ENCODE measurements around the gene PPP2R2D.
A peak's percentile ranks its signal among the peaks of the same experiment; 100 is the strongest.
"Not testable (repeated sequence)": the region's sequence is repeated elsewhere in the genome, so short reads cannot be mapped to it uniquely, and the experiment has no call there.

Gene PPP2R2D

GRCh38 chr10:131908151-131908550, 7.3 kb downstream of the PPP2R2D start:
- no peak for DNase-seq (ENCODE audit: low read depth)

DNA sequence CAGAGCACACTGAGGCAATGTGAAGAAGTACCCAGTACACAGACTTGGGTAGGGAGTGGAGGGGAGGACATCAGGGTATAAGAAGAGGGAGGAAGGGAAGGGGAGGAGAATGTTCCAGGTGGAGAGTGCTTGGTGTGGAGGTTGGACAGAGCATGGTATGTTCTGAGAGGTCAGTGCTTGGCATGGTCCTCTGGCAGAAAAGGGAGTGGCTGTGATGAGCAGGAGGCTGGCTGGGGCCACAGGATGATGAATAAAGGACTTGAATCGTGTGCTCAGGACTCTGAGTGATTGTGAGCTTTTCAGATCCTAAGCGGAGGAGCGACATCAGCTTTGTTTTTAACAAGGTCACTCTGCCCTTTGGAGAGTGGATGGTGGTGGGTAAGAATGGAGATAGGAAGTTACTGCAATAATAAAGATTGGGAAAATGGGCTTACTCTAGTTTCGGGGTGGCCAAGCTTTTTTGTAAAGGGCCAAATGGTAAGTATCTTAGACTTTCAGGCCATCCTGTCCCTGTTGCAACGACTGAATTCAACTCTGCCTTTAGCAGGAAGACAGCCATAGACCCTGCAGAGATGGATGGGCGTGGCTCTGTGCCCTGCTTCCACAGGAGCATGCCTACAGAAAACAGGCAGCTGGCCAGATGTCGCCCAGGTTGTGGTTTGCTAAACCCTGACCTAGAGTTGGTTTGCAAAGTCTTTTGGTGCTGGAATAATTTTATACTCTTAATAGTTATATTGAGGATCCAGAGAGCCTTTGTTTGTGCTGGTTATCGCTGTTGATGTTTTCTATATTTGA, 8.4 kb downstream of the PPP2R2D start:
- no peak for DNase-seq (ENCODE audit: low read depth)

DNA sequence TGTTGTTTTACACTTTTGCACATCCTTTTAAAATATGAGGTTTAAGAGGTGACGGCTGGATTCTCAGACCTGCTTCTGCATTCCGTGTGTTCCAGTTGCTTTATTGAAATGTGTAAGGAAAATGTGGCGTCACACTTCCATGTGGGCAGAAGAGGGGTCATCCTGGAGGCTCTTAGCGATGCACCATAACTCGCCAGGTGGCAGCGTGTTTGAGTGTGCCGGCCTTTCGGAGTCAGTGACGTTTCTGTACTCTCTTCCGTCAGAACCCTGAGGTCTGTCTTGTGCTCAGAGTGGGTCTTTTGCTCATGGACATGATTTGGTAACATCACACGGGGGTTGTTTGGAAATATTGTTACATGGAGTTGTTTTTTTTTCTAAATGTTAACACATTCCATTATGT, 9.1 kb downstream of the PPP2R2D start:
- DNase-seq (ENCODE audit: low read depth) = no peak

DNA sequence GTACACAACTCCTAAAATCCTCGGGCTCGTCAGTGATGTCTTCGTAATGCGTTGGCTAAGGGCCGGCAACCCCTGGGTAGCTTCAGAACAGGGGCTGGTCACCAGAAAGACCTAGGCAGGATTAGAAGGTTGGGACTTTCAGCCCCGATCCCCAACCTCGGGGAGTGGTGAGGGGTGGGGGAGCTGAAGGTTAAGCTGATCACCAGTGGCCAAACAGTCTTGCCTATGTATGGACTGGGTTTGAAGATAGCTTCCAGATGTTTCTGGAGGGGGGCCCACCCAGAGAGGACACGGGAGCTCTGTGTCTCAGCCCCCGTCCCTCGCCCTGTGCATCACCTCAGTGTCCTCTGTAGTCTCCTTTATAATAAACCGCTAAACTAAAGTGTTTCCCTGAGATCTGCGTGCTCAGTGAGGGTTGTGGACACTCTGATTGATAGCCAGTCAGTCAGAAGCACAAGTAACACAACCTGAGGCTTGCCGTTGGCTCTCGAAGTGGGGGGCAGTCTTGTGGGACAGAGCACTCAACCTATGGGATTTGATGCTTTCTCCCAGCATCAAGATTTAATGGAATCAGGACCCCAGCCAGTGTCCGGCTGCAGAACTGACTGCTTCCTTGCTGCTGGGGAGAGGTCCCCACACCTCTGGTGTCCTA, 10.0 kb downstream of the PPP2R2D start:
- no peak for DNase-seq (ENCODE audit: low read depth)

- no peak for DNase-seq (ENCODE audit: low read depth)
Observed at GRCh38 chr10:131911451-131911850, 10.6 kb downstream of the PPP2R2D start.

DNA sequence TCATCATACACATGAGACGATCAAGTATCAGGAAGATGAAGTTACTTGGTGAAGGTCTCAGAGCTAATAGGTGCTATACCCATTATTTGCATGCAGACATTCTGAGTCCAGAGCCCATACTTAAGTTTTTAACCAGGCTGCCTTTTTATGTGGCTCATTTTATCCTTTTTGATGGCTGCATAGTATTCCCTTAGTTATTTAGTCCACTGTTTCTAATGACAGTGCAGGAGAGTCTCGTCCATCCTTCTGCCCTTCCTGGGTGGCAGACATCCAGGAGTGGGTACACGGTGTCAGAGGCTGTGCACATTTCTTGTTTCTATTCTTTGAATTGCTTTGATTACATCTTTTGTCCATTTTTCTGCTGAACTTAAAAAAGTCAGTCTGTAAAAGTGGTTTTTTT, 11.8 kb downstream of the PPP2R2D start:
- no peak for DNase-seq (ENCODE audit: low read depth)

DNA sequence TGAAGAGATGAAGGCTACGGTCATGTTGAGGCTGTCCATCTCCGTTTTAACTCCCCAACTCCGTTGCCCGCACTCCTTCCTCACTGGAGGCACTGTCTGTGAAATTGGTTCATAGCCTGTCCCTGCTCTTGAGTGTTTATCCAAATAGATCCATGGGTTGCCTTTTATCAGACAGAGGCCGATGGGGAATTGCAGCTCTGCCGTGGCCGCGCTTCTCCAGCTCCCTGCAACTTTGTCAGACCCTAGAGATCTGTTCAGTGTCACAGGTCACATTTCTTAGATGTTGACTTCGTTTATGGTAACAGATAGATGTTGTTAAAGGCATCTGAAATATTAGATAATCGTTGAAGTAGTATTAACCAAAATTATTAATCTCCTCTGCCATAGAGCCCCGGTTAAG, 14.7 kb downstream of the PPP2R2D start:
- no peak for DNase-seq (ENCODE audit: low read depth)

DNA sequence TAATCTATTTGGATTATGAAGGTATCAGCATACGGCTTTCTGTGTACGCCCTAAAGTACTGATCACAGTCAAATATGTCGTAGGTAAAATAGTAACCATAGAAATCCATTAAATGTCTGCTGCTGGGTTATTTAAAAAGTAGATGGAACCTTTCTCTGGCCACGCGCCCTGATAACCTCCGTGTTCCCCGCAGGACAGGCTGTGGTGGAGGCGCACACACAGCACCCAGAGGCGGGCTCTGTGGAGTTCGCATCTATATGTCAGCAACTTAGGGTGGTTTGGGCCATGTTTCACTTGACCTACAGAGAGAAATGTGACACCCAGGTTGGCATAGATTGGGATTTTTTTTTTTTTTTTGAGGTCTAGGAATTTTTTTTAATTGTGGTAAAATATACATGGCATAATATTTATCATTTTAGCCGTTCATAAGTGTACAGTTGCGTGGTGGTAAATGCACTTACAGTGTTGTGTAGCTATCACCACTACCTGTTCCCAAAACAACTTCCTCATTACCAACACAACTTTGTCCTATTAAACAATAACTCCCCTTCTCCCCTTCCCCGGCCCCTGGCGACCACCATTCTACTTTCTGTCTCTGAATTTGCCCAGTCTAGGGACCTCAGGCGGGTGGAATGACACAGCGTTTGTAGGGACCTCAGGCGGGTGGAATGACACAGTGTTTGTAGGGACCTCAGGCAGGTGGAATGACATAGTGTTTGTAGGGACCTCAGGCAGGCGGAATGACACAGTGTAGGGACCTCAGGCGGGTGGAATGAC, 15.4 kb downstream of the PPP2R2D start:
- no peak for DNase-seq (ENCODE audit: low read depth)

GRCh38 chr10:131916767-131917160, 16.0 kb downstream of the PPP2R2D start:
- not testable (repeated sequence) for DNase-seq (ENCODE audit: low read depth)

DNA sequence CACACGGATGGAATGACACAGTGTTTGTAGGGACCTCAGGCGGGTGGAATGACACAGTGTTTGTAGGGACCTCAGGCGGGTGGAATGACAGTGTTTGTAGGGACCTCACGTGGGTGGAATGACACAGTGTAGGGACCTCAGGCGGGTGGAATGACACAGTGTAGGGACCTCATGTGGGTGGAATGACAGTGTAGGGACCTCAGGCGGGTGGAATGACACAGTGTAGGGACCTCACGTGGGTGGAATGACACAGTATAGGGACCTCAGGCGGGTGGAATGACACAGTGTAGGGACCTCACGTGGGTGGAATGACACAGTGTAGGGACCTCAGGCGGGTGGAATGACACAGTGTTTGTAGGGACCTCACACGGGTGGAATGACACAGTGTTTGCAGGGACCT, 16.7 kb downstream of the PPP2R2D start:
- not testable (repeated sequence) for DNase-seq (ENCODE audit: low read depth)

DNA sequence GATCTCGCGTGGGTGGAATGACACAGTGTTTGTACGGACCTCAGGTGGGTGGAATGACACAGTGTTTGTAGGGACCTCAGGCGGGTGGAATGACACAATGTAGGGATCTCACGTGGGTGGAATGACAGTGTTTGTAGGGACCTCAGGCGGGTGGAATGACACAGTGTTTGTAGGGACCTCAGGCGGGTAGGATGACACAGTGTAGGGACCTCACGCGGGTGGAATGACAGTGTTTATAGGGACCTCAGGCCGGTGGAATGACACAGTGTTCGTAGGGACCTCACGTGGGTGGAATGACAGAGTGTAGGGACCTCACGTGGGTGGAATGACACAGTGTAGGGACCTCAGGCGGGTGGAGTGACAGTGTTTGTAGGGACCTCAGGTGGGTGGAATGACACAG, 18.7 kb downstream of the PPP2R2D start:
- not testable (repeated sequence) for DNase-seq (ENCODE audit: low read depth)

GRCh38 chr10:131920151-131920550, 19.3 kb downstream of the PPP2R2D start:
- DNase-seq (ENCODE audit: low read depth) = no peak

GRCh38 chr10:131920693-131921092, 19.9 kb downstream of the PPP2R2D start:
- DNase-seq (ENCODE audit: low read depth) = no peak

DNA sequence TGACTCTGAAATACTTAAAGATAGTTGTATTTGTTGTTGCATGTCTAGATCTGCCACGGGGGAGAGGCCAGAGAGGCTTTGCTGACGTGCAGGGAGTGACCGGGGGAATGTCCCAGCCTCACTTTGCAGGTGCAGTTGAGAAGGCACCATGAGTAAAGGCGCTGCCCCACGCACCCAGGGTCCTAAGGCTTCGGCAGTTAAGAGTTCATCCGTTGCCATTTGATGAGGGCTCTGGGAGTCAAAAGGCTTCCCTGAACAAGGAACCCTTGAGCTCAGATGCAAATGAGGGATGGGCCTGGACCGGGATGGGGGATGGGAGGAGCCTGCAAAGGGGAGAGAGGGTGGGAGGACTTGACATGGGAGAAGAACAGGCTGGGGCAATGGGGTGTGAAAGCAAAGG, 20.4 kb downstream of the PPP2R2D start:
- DNase-seq (ENCODE audit: low read depth) = no peak

- no peak for DNase-seq (ENCODE audit: low read depth)
Observed at GRCh38 chr10:131923038-131923756, 22.4 kb downstream of the PPP2R2D start.

DNA sequence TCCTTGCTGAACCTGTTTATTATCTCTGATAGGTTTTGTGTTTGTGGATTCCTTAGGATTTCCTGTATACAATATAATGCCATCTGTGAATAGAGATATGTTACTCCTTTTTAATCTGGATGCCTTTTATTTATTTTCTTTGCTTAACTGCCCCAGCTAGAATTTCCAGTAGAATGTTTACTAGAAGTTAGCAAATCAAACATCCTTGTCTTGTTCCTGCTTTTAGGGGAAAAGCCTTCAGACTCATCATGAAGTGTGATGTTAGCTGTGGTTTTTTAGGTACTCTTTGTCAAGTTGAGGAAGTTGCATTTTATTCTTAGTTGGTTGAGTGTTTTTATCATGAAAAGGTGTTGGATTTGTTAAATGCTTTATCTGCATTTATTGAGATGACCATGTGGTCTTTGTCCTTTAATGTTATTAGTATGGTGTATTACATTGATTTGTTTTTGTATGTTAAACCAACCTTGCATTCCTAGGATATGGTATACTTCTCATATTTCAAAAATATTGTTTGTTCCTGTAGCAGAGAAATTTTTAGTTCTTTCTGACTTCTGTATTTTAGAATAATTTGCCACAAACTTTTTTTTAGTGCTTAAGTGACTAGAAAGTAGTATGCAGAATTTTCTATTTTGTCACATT, 24.3 kb downstream of the PPP2R2D start:
- DNase-seq (ENCODE audit: low read depth) = no peak

DNA sequence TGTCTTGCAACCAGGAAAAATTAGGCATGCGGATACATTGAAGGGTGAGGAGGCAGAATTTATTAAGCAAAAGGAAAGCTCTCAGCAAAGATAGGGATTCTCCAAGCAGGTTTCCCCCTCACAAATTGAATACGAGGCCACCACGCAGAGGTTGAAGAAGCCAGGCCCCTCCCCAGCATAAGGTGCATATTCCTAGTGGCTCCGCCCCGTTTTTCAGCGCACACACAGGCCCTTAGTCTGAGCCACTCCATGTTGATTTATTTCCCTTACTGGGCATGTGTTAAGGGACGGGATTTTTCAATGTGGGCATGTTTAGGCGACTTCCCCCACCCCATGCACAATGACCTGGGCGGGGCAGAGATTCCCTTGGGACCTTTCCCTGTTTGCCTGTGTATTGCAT, 24.9 kb downstream of the PPP2R2D start:
- no peak for DNase-seq (ENCODE audit: low read depth)

- no peak for DNase-seq (ENCODE audit: low read depth)
Observed at GRCh38 chr10:131926253-131926652, 25.4 kb downstream of the PPP2R2D start.

DNA sequence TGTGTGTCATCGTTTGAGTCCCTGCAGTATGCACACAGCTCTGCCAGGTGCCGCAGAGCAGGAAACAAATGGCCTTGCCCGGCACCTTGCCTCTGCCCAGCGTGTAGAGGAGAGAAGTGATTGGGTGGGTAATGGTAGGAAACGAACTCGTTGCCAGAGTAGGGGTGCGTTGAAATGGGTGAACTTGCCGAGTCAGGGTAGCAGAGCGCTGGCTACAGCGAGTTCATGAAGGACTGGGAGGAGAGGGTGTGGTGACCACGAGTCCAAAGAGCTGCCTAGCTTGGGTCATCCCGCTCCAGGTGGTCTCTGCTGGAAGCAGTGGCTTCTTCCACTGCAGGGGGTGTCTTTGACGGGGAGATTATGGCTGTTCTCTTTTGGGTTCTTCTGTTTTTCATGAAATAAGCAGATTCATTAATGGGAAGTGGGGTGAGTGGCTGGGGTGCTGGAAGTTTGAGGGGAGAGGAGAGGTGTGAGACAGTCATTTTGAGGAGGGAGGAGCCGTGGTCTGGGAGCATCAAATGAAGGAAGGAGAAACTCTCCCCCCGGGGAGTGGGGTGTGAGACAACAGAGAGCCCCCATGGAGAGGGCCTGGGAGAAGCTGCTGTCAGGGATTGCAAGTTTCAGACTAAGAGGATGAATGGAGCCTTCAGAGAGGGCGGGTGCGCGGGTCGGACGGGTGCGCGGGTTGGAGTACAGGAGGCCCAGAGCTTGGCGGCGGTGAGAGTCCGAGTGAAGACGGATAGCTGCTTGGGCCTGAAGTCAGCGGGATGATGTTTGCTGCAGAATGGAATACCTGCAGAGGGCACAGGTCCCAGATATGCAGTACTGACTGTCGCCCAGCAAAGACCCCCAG, 26.2 kb downstream of the PPP2R2D start:
- no peak for DNase-seq (ENCODE audit: low read depth)

- peak; percentile 51 for DNase-seq (ENCODE audit: low read depth)
Observed at GRCh38 chr10:131928248-131929095, 27.7 kb downstream of the PPP2R2D start.

Data from stimulated activated CD8-positive, alpha-beta memory T cell treated with anti-CD3 and anti-CD28 coated beads, Interleukin-4, amount 100 ng/mL, for 24 hours (primary cell).